Peyer's patch (tissue), 4 donors: Measurements from ENCODE around the gene CDC14A. TPM values are rescaled to one million over a fixed set of nuclear protein-coding genes. Genes with fewer than 3 reads are reported as not detected.

ENCODE experiments used
- DNase-seq, 3 donors: peaks; one replicate each; pipeline ENCODE4 v3.0.0-alpha.2; 2017 to 2019
- H3K27ac ChIP-seq, 4 donors: fragments of 200-600 bp; sonication (generic); one replicate each; pipeline ENCODE4 v1.5.1; 2016 to 2019
- H3K27me3 ChIP-seq, 2 donors: fragments of 200-600 bp; sonication (generic); one replicate each; pipeline ENCODE4 v1.5.1; 2019
- H3K36me3 ChIP-seq, 3 donors: fragments of 200-600 bp; sonication (generic); one replicate each; pipeline ENCODE4 v1.5.1; 2016 to 2019
- H3K4me1 ChIP-seq, 4 donors: fragments of 200-600 bp; sonication (generic); one replicate each; pipeline ENCODE4 v1.5.1; 2016 to 2019
- H3K4me3 ChIP-seq, 4 donors: fragments of 200-600 bp; sonication (generic); 1 replicate in 3 of 4; 2 replicates in 1 of 4; pipeline ENCODE4 v1.5.1; 2016 to 2019; ENCODE audit warnings: mild to moderate bottlenecking in 1 of 4
- H3K9me3 ChIP-seq, 4 donors: fragments of 200-600 bp; sonication (generic); one replicate each; pipeline ENCODE4 v1.5.1; 2016 to 2019; ENCODE audit warnings: mild to moderate bottlenecking in 1 of 4
- CTCF ChIP-seq, 6 experiments: fragments of 450-650 bp in 4 of 6; fragments of 200-600 bp in 2 of 6; sonication (generic) in 1 of 6; IDR thresholded peaks; one replicate each; pipeline ENCODE4 v1.5.1; 2017 to 2019; ENCODE audit warnings: antibody characterized with exemption in 6 of 6, mild to moderate bottlenecking in 3 of 6, moderate library complexity in 1 of 6
- POLR2A ChIP-seq, 2 donors: fragments of 450-650 bp; IDR thresholded peaks; one replicate each; pipeline ENCODE4 v1.5.1; 2017; ENCODE audit warnings: antibody characterized with exemption in 2 of 2, mild to moderate bottlenecking in 2 of 2, moderate library complexity in 2 of 2
- total RNA-seq, 4 donors: library from RNA; depleted of rRNA; stranded (reverse); fragments of >200 nt; gene quantifications; one replicate each; pipeline ENCODE4 v1.1.0, GENCODE V29; 2016

Gene CDC14A, protein sequence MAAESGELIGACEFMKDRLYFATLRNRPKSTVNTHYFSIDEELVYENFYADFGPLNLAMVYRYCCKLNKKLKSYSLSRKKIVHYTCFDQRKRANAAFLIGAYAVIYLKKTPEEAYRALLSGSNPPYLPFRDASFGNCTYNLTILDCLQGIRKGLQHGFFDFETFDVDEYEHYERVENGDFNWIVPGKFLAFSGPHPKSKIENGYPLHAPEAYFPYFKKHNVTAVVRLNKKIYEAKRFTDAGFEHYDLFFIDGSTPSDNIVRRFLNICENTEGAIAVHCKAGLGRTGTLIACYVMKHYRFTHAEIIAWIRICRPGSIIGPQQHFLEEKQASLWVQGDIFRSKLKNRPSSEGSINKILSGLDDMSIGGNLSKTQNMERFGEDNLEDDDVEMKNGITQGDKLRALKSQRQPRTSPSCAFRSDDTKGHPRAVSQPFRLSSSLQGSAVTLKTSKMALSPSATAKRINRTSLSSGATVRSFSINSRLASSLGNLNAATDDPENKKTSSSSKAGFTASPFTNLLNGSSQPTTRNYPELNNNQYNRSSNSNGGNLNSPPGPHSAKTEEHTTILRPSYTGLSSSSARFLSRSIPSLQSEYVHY
- total RNA-seq, result 10 to 100 TPM; 51.2 to 97.6 (median 81.2) TPM

DNA sequence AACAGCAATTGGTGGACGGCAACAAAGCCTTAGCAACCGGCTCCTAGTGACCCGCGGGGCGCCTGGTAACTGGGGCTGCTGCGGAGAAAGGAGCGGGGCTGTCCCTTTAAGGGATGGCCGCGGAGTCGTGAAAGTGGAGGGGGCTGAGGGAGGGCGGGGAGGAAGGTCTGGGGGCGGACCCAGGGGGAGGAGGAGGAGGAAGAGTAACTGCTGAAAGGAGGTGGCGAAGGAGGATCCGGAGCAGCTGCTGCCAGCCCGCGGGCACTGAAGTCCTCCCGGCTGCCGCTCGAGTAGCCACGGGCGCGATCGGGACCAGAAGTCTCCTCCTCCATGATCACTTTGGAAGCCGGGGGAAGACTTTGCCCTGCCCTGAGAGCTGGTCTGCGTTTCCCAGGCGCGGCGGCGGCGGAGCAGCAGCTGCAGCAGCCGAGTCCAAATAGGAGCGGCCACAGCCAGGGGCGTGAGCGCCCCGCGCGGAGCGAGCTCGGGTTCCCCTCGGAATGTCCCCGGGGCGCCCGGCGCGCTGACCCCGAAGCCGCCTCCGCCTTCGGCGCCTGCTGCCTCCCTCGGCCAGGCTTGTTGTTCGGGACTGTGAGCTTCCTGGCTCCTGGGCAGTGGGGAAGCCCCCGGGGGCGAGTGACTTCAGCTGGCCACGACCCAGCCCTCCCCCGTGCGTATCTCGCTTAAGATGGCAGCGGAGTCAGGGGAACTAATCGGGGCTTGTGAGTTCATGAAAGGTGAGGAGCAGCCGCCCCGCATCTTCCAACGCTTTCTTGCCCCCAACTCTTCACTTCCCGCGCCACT lies at the start of gene CDC14A:
Gene CDC14A, plus strand, starts transcription at position 240 of the 804 bp plus-strand sequence. Its CDS starts 449 bp downstream, at position 689.
- TF ChIP-seq POLR2A (IDR thresholded peaks at IDR 0.05) (peak; percentile 86 to 90), CTCF (IDR thresholded peaks at IDR 0.05) (no peak)
- Histone ChIP-seq H3K36me3 (no peaks in the 10 kb centered on the region), H3K9me3 (no peaks in the 10 kb centered on the region), H3K27ac (peak within 1 kb of the TSS; percentile 82 to 96 (median 86)), H3K4me1 (peaks cover 0 to 30% (median 4%) of the 10 kb centered on the region in 4 donors), H3K27me3 (no peaks in the 10 kb centered on the region), H3K4me3 (peak within 1 kb of the TSS; percentile 59 to 96 (median 92))
- peak; percentile 88 to 96 (median 90) for DNase-seq

DNA sequence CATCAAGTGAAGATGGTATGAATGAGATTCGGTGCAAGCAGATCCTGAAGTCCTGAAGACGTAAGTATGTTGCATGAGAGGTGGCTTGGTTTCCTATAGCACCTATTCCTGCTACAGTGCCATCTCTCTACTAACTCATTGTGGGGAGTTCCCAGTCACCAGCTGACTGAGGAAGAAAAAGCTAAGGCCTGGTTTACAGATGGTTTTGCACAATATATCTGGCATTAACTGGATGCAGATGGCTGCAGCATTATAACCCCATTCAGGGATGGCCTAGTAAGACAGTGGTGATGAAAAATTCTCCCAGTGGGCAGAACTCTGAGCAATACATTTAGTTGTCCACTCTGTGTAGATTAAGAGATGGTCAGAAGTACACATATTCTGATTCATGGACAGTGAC lies 49.6 kb upstream of the CDC14A start:
- Histone ChIP-seq H3K27me3 (no peaks in the 10 kb centered on the region), H3K4me1 (no peaks in the 10 kb centered on the region), H3K27ac (no peak overlapping the region), H3K4me3 (no peak overlapping the region), H3K36me3 (no peaks in the 10 kb centered on the region), H3K9me3 (no peaks in the 10 kb centered on the region)
- no peak for TF ChIP-seq CTCF (IDR thresholded peaks at IDR 0.05)
- no peak for TF ChIP-seq POLR2A (IDR thresholded peaks at IDR 0.05)
- no peak for DNase-seq

GRCh38 chr1:100304227-100304626 lies 48.1 kb upstream of the CDC14A start:
- Histone ChIP-seq H3K4me3 (no peak overlapping the region), H3K4me1 (no peaks in the 10 kb centered on the region), H3K9me3 (no peaks in the 10 kb centered on the region), H3K27ac (no peak overlapping the region), H3K27me3 (no peaks in the 10 kb centered on the region), H3K36me3 (no peaks in the 10 kb centered on the region)
- TF ChIP-seq POLR2A (IDR thresholded peaks at IDR 0.05) (no peak), CTCF (IDR thresholded peaks at IDR 0.05) (no peak)
- DNase-seq, result no peak

DNA sequence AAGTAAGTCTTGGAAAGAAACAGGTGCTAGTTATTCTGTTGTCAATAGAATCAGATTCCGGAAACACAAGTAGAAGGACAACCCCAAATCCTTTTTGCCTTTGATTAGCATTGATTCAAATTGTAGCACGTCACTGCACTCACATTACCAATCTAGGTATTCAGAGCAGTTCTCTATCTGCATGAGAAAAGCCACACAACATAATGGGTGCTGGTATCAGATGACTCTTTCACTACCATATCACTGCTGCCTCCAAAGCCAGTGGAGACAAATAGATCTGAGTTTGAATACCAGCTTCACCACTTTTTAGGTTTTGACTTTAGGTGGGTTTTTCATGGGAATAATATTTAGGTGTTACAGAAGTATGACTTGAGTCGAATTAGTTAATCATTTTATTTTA lies 47.4 kb upstream of the CDC14A start:
- H3K36me3 ChIP-seq, result no peaks in the 10 kb centered on the region
- H3K4me3 ChIP-seq, result no peak overlapping the region
- no peak for TF ChIP-seq CTCF (IDR thresholded peaks at IDR 0.05)
- no peak for TF ChIP-seq POLR2A (IDR thresholded peaks at IDR 0.05)
- no peak overlapping the region for H3K27ac ChIP-seq
- no peaks in the 10 kb centered on the region for H3K9me3 ChIP-seq
- no peaks in the 10 kb centered on the region for H3K4me1 ChIP-seq
- no peak for DNase-seq
- no peaks in the 10 kb centered on the region for H3K27me3 ChIP-seq

DNA sequence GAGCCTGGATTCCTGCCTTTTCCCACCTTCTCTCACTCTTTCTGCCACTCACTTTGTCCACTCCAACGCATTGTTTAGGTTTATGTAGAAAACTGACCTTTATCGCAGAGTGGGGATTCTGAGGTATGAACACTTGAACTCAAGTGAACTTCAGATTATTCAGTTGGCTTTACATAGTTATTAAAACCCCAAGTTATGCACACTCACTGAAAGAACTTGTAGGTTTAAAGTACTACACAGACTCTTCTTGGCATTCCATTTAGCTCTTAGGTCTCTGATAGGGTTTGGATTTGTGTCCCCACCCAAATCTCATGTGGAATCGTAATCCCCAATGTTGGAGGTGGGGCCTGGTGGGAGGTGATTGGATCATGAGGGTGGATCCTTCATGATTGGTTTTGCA lies 46.4 kb upstream of the CDC14A start:
- TF ChIP-seq POLR2A (IDR thresholded peaks at IDR 0.05), result no peak
- no peak for TF ChIP-seq CTCF (IDR thresholded peaks at IDR 0.05)
- Histone ChIP-seq H3K27ac (no peak overlapping the region), H3K4me3 (no peak overlapping the region), H3K27me3 (no peaks in the 10 kb centered on the region), H3K9me3 (no peaks in the 10 kb centered on the region), H3K4me1 (no peaks in the 10 kb centered on the region), H3K36me3 (no peaks in the 10 kb centered on the region)
- no peak for DNase-seq
